ENCODE results near the gene NCR3LG1.

NCR3LG1 gene

GRCh38 chr11:17376493-17376892, 24.9 kb downstream of the NCR3LG1 start:
- Histone ChIP-seq H3K4me3 (ENCODE audit: low read depth in 1 of 2, low read length in 2 of 2) (no peak overlapping the region), H3K9me3 (ENCODE audit: low read length) (peaks cover 21% of the 10 kb centered on the region), H3K27ac (ENCODE audit: low read depth, low read length) (no peak overlapping the region), H3K9ac (ENCODE audit: low read length) (no peak overlapping the region), H3K36me3 (ENCODE audit: insufficient read depth, low read length) (peaks cover 7% of the 10 kb centered on the region), H3K4me1 (ENCODE audit: insufficient read depth, low read length) (no peaks in the 10 kb centered on the region), H3K27me3 (ENCODE audit: control insufficient read depth in 1 of 2, insufficient read depth in 2 of 2, low read length in 2 of 2) (no peaks in the 10 kb centered on the region)

- H3K4me1 ChIP-seq (ENCODE audit: insufficient read depth, low read length): no peaks in the 10 kb centered on the region
- no peaks in the 10 kb centered on the region for H3K36me3 ChIP-seq (ENCODE audit: insufficient read depth, low read length)
- H3K9ac ChIP-seq (ENCODE audit: low read length): no peak overlapping the region
- H3K4me3 ChIP-seq (ENCODE audit: low read depth in 1 of 2, low read length in 2 of 2): no peak overlapping the region
- H3K9me3 ChIP-seq (ENCODE audit: low read length): no peaks in the 10 kb centered on the region
- H3K27me3 ChIP-seq (ENCODE audit: control insufficient read depth in 1 of 2, insufficient read depth in 2 of 2, low read length in 2 of 2): no peaks in the 10 kb centered on the region
- no peak overlapping the region for H3K27ac ChIP-seq (ENCODE audit: low read depth, low read length)
Observed at GRCh38 chr11:17378655-17379054, 27.1 kb downstream of the NCR3LG1 start.

- Histone ChIP-seq H3K9ac (ENCODE audit: low read length) (no peak overlapping the region), H3K27ac (ENCODE audit: low read depth, low read length) (no peak overlapping the region), H3K27me3 (ENCODE audit: control insufficient read depth in 1 of 2, insufficient read depth in 2 of 2, low read length in 2 of 2) (no peaks in the 10 kb centered on the region), H3K4me1 (ENCODE audit: insufficient read depth, low read length) (no peaks in the 10 kb centered on the region), H3K9me3 (ENCODE audit: low read length) (no peaks in the 10 kb centered on the region), H3K36me3 (ENCODE audit: insufficient read depth, low read length) (no peaks in the 10 kb centered on the region), H3K4me3 (ENCODE audit: low read depth in 1 of 2, low read length in 2 of 2) (no peak overlapping the region)
Observed at GRCh38 chr11:17379383-17380180, 28.0 kb downstream of the NCR3LG1 start.

GRCh38 chr11:17381156-17381555, 29.6 kb downstream of the NCR3LG1 start:
- no peaks in the 10 kb centered on the region for H3K9me3 ChIP-seq (ENCODE audit: low read length)
- H3K36me3 ChIP-seq (ENCODE audit: insufficient read depth, low read length): no peaks in the 10 kb centered on the region
- H3K9ac ChIP-seq (ENCODE audit: low read length): no peak overlapping the region
- H3K27me3 ChIP-seq (ENCODE audit: control insufficient read depth in 1 of 2, insufficient read depth in 2 of 2, low read length in 2 of 2): no peaks in the 10 kb centered on the region
- H3K4me3 ChIP-seq (ENCODE audit: low read depth in 1 of 2, low read length in 2 of 2): no peak overlapping the region
- no peak overlapping the region for H3K27ac ChIP-seq (ENCODE audit: low read depth, low read length)
- no peaks in the 10 kb centered on the region for H3K4me1 ChIP-seq (ENCODE audit: insufficient read depth, low read length)

- no peaks in the 10 kb centered on the region for H3K4me1 ChIP-seq (ENCODE audit: insufficient read depth, low read length)
Observed at GRCh38 chr11:17382046-17382728, 30.6 kb downstream of the NCR3LG1 start.

GRCh38 chr11:17383461-17383860, 31.9 kb downstream of the NCR3LG1 start:
- no peaks in the 10 kb centered on the region for H3K36me3 ChIP-seq (ENCODE audit: insufficient read depth, low read length)
- H3K4me1 ChIP-seq (ENCODE audit: insufficient read depth, low read length): no peaks in the 10 kb centered on the region
- H3K4me3 ChIP-seq (ENCODE audit: low read depth in 1 of 2, low read length in 2 of 2): no peak overlapping the region
- H3K27ac ChIP-seq (ENCODE audit: low read depth, low read length): no peak overlapping the region
- no peaks in the 10 kb centered on the region for H3K9me3 ChIP-seq (ENCODE audit: low read length)
- no peak overlapping the region for H3K9ac ChIP-seq (ENCODE audit: low read length)
- H3K27me3 ChIP-seq (ENCODE audit: control insufficient read depth in 1 of 2, insufficient read depth in 2 of 2, low read length in 2 of 2): no peaks in the 10 kb centered on the region

More at GRCh38 chr11:17382046-17382728, 30.6 kb downstream of the NCR3LG1 start:
- H3K4me3 ChIP-seq (ENCODE audit: low read depth in 1 of 2, low read length in 2 of 2): no peak overlapping the region
- H3K27ac ChIP-seq (ENCODE audit: low read depth, low read length): no peak overlapping the region
- H3K9me3 ChIP-seq (ENCODE audit: low read length): no peaks in the 10 kb centered on the region
- no peak overlapping the region for H3K9ac ChIP-seq (ENCODE audit: low read length)
- H3K36me3 ChIP-seq (ENCODE audit: insufficient read depth, low read length): no peaks in the 10 kb centered on the region
- no peaks in the 10 kb centered on the region for H3K27me3 ChIP-seq (ENCODE audit: control insufficient read depth in 1 of 2, insufficient read depth in 2 of 2, low read length in 2 of 2)

- Histone ChIP-seq H3K4me3 (ENCODE audit: low read depth in 1 of 2, low read length in 2 of 2) (no peak overlapping the region), H3K9me3 (ENCODE audit: low read length) (no peaks in the 10 kb centered on the region), H3K27me3 (ENCODE audit: control insufficient read depth in 1 of 2, insufficient read depth in 2 of 2, low read length in 2 of 2) (no peaks in the 10 kb centered on the region), H3K27ac (ENCODE audit: low read depth, low read length) (no peak overlapping the region), H3K4me1 (ENCODE audit: insufficient read depth, low read length) (no peaks in the 10 kb centered on the region), H3K9ac (ENCODE audit: low read length) (no peak overlapping the region), H3K36me3 (ENCODE audit: insufficient read depth, low read length) (no peaks in the 10 kb centered on the region)
Observed at GRCh38 chr11:17384002-17384511, 32.5 kb downstream of the NCR3LG1 start.

- H3K9ac ChIP-seq (ENCODE audit: low read length): no peak overlapping the region
- H3K4me3 ChIP-seq (ENCODE audit: low read depth in 1 of 2, low read length in 2 of 2): no peak overlapping the region
- H3K27me3 ChIP-seq (ENCODE audit: control insufficient read depth in 1 of 2, insufficient read depth in 2 of 2, low read length in 2 of 2): no peaks in the 10 kb centered on the region
- H3K9me3 ChIP-seq (ENCODE audit: low read length): no peaks in the 10 kb centered on the region
- no peaks in the 10 kb centered on the region for H3K4me1 ChIP-seq (ENCODE audit: insufficient read depth, low read length)
- no peak overlapping the region for H3K27ac ChIP-seq (ENCODE audit: low read depth, low read length)
- H3K36me3 ChIP-seq (ENCODE audit: insufficient read depth, low read length): no peaks in the 10 kb centered on the region
Observed at GRCh38 chr11:17385492-17385891, 33.9 kb downstream of the NCR3LG1 start.

GRCh38 chr11:17385926-17386325, 34.3 kb downstream of the NCR3LG1 start:
- Histone ChIP-seq H3K4me3 (ENCODE audit: low read depth in 1 of 2, low read length in 2 of 2) (no peak overlapping the region), H3K36me3 (ENCODE audit: insufficient read depth, low read length) (no peaks in the 10 kb centered on the region), H3K27me3 (ENCODE audit: control insufficient read depth in 1 of 2, insufficient read depth in 2 of 2, low read length in 2 of 2) (no peaks in the 10 kb centered on the region), H3K4me1 (ENCODE audit: insufficient read depth, low read length) (no peaks in the 10 kb centered on the region), H3K9ac (ENCODE audit: low read length) (no peak overlapping the region), H3K27ac (ENCODE audit: low read depth, low read length) (no peak overlapping the region), H3K9me3 (ENCODE audit: low read length) (no peaks in the 10 kb centered on the region)

GRCh38 chr11:17386331-17387084, 34.9 kb downstream of the NCR3LG1 start:
- no peaks in the 10 kb centered on the region for H3K9me3 ChIP-seq (ENCODE audit: low read length)
- H3K27me3 ChIP-seq (ENCODE audit: control insufficient read depth in 1 of 2, insufficient read depth in 2 of 2, low read length in 2 of 2): no peaks in the 10 kb centered on the region
- H3K4me3 ChIP-seq (ENCODE audit: low read depth in 1 of 2, low read length in 2 of 2): no peak overlapping the region
- H3K9ac ChIP-seq (ENCODE audit: low read length): no peak overlapping the region
- H3K4me1 ChIP-seq (ENCODE audit: insufficient read depth, low read length): no peaks in the 10 kb centered on the region
- H3K36me3 ChIP-seq (ENCODE audit: insufficient read depth, low read length): no peaks in the 10 kb centered on the region
- no peak overlapping the region for H3K27ac ChIP-seq (ENCODE audit: low read depth, low read length)

- Histone ChIP-seq H3K9ac (ENCODE audit: low read length) (no peak overlapping the region), H3K9me3 (ENCODE audit: low read length) (no peaks in the 10 kb centered on the region), H3K27me3 (ENCODE audit: control insufficient read depth in 1 of 2, insufficient read depth in 2 of 2, low read length in 2 of 2) (no peaks in the 10 kb centered on the region), H3K36me3 (ENCODE audit: insufficient read depth, low read length) (no peaks in the 10 kb centered on the region), H3K4me3 (ENCODE audit: low read depth in 1 of 2, low read length in 2 of 2) (no peak overlapping the region), H3K4me1 (ENCODE audit: insufficient read depth, low read length) (no peaks in the 10 kb centered on the region), H3K27ac (ENCODE audit: low read depth, low read length) (no peak overlapping the region)
Observed at GRCh38 chr11:17387254-17387653, 35.7 kb downstream of the NCR3LG1 start.

Data from muscle layer of colon (tissue), 2 donors.